ENCODE results near the gene ASB2.

The ASB2 gene

DNA sequence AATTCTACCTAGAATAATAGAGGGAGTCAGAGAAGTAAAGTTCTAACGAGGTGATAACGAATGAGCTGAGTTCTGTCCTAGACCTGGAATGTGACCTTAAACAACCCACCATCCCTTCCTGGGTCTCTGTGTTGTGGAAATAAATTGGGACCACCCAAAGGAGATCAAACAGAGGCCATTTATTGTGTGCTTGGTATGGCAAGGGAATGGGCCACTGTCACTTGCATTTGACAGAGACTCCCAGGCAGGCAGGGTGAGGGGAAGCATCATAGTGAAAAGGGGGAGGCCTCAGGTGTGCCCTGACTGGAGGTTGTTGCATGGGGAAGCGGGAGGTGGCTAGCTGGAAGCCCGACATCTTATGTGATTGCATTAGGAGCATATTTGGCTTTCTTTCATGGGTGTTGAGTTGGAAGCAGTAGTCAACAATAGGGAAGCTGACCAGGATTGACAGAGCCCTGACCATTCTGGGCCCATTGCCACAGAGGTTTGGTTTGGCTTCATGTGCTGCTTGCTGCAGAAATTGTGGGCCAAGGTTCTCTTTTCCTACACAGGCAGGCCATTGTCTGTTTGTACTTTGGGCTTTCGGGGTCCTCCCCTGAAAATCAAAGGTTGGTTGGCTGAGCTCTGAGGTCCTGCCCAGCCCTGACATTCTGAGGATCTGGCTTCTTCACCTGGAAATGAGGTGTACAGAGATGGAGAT, 66.8 kb downstream of the ASB2 start:
- no peak overlapping the region for H3K4me3 Mint-ChIP-seq
- no peaks in the 10 kb centered on the region for H3K9me3 Mint-ChIP-seq
- no peaks in the 10 kb centered on the region for H3K4me1 Mint-ChIP-seq
- ATAC-seq, result no peak
- H3K27ac Mint-ChIP-seq, result no peak overlapping the region
- no peaks in the 10 kb centered on the region for H3K36me3 Mint-ChIP-seq
- DNase-seq (ENCODE audit: low spot score in 2 of 2), result no peak

GRCh38 chr14:93906341-93907329, 69.7 kb downstream of the ASB2 start:
- DNase-seq (ENCODE audit: low spot score in 2 of 2), result peak; percentile 49 to 81
- Mint-ChIP-seq H3K4me3 (no peak overlapping the region), H3K4me1 (no peaks in the 10 kb centered on the region), H3K36me3 (no peaks in the 10 kb centered on the region), H3K27ac (peak overlapping the region; percentile 68), H3K9me3 (no peaks in the 10 kb centered on the region)
- ATAC-seq, result peak; percentile 81

GRCh38 chr14:93905623-93906022, 70.7 kb downstream of the ASB2 start:
- Mint-ChIP-seq H3K4me3 (no peak overlapping the region), H3K9me3 (no peaks in the 10 kb centered on the region), H3K4me1 (no peaks in the 10 kb centered on the region), H3K36me3 (no peaks in the 10 kb centered on the region), H3K27ac (no peak overlapping the region)
- no peak for DNase-seq (ENCODE audit: low spot score in 2 of 2)
- ATAC-seq, result no peak

DNA sequence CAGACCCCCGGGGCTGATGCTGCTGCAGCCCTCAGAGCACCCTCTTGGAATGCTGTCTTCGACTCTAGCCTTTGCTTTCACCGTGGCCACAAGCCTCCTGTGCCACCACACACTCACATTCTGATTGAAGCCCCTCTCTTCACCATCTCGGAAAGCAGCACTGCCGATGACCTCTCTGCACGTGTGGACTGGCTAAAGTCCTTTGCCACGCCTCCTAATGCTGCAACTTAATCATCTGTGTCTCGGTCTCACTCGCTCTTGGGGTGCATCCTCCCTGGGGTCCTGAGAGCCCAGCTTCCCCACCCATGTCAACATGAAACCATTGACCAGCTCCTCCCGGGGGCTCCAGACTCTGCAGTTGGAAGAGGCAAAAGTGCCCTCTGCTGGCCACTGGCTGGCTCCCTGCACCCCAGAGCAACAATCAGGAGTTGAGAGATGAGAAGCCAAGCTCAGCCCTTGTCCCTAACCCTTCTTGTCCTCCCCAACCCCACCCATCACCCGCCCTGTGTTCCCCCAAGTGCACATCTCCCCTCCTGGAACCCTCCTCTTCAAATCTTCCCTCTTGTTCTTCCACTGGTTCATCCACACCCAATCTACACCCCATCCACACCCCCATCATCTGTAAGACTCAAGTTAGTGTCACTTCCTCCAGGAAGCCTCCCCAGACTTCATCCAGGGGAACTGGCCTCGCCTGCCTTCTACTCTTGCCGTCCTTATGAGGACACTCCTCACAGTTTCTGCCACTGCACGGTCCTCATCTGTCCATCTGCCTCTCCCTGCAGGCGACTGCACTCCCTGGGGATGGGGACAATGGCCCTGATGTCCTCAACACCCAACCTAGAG, 72.8 kb downstream of the ASB2 start:
- Mint-ChIP-seq H3K4me1 (no peaks in the 10 kb centered on the region), H3K36me3 (no peaks in the 10 kb centered on the region), H3K4me3 (no peak overlapping the region), H3K9me3 (no peaks in the 10 kb centered on the region), H3K27ac (no peak overlapping the region)
- DNase-seq (ENCODE audit: low spot score in 2 of 2), result no peak
- no peak for ATAC-seq

GRCh38 chr14:93902619-93903307, 73.6 kb downstream of the ASB2 start:
- Mint-ChIP-seq H3K36me3 (no peaks in the 10 kb centered on the region), H3K4me3 (no peak overlapping the region), H3K27ac (no peak overlapping the region), H3K4me1 (no peaks in the 10 kb centered on the region), H3K9me3 (no peaks in the 10 kb centered on the region)
- DNase-seq (ENCODE audit: low spot score in 2 of 2) (no peak), ATAC-seq (no peak)

- no peak overlapping the region for H3K4me3 Mint-ChIP-seq
- no peak for DNase-seq (ENCODE audit: low spot score in 2 of 2)
- no peaks in the 10 kb centered on the region for H3K9me3 Mint-ChIP-seq
- H3K36me3 Mint-ChIP-seq, result no peaks in the 10 kb centered on the region
- ATAC-seq, result no peak
- no peak overlapping the region for H3K27ac Mint-ChIP-seq
- no peaks in the 10 kb centered on the region for H3K4me1 Mint-ChIP-seq
Observed at GRCh38 chr14:93901813-93902212, 74.6 kb downstream of the ASB2 start.

DNA sequence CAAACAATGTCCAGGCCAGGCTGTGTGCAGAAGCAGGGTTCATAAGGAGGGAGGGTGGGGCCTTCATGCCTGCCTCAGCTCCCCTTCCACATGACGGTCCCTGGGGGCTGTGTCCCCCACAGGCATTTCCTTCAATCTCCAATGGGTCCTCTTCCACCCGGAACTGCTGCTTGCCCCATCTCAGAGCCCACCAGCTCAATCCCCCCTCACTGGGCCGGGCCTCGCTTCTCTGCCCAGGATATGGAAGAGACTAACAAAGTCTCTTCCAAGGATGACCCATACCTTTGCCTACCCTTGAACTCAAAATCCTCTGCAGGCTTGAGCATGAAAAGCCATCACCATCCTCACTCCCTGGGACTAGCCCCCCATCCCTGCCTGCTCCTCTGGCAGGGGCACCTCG, 77.6 kb downstream of the ASB2 start:
- H3K27ac Mint-ChIP-seq, result no peak overlapping the region
- H3K4me1 Mint-ChIP-seq, result no peaks in the 10 kb centered on the region
- no peaks in the 10 kb centered on the region for H3K36me3 Mint-ChIP-seq
- H3K9me3 Mint-ChIP-seq, result no peaks in the 10 kb centered on the region
- no peak overlapping the region for H3K4me3 Mint-ChIP-seq
- DNase-seq (ENCODE audit: low spot score in 2 of 2) (no peak), ATAC-seq (peak; percentile 3)

- no peak overlapping the region for H3K4me3 Mint-ChIP-seq
Observed at GRCh38 chr14:93898081-93898611, 78.2 kb downstream of the ASB2 start.

DNA sequence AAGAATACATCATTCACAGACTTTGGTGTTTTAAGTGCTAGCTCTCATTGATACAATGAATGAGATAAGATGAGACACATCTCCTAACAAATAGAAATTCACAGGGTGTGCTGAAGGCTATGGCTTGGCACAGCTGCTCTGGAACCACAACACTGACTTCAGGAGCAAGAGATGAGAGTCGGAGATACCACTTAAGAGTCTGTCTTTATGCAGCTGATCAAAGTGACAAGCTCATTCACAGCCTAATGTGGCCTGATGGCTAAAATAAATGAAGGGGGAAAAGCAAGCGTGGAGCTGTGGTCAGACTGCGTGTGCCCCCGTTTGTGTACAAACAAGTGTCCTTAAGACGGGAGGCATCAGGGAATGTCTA, 78.9 kb downstream of the ASB2 start:
- Mint-ChIP-seq H3K4me1 (no peaks in the 10 kb centered on the region), H3K4me3 (no peak overlapping the region), H3K9me3 (no peaks in the 10 kb centered on the region), H3K27ac (no peak overlapping the region), H3K36me3 (no peaks in the 10 kb centered on the region)
- DNase-seq (ENCODE audit: low spot score in 2 of 2) (no peak), ATAC-seq (no peak)

More at GRCh38 chr14:93898081-93898611, 78.2 kb downstream of the ASB2 start:
- no peaks in the 10 kb centered on the region for H3K4me1 Mint-ChIP-seq
- H3K27ac Mint-ChIP-seq, result no peak overlapping the region
- no peaks in the 10 kb centered on the region for H3K9me3 Mint-ChIP-seq
- DNase-seq (ENCODE audit: low spot score in 2 of 2), result no peak
- no peaks in the 10 kb centered on the region for H3K36me3 Mint-ChIP-seq
- ATAC-seq, result peak; percentile 15

GRCh38 chr14:93895023-93895604, 81.3 kb downstream of the ASB2 start:
- H3K4me3 Mint-ChIP-seq, result no peak overlapping the region
- H3K27ac Mint-ChIP-seq, result no peak overlapping the region
- ATAC-seq (no peak), DNase-seq (ENCODE audit: low spot score in 2 of 2) (no peak)
- H3K9me3 Mint-ChIP-seq, result no peaks in the 10 kb centered on the region
- no peaks in the 10 kb centered on the region for H3K4me1 Mint-ChIP-seq
- H3K36me3 Mint-ChIP-seq, result no peaks in the 10 kb centered on the region

DNA sequence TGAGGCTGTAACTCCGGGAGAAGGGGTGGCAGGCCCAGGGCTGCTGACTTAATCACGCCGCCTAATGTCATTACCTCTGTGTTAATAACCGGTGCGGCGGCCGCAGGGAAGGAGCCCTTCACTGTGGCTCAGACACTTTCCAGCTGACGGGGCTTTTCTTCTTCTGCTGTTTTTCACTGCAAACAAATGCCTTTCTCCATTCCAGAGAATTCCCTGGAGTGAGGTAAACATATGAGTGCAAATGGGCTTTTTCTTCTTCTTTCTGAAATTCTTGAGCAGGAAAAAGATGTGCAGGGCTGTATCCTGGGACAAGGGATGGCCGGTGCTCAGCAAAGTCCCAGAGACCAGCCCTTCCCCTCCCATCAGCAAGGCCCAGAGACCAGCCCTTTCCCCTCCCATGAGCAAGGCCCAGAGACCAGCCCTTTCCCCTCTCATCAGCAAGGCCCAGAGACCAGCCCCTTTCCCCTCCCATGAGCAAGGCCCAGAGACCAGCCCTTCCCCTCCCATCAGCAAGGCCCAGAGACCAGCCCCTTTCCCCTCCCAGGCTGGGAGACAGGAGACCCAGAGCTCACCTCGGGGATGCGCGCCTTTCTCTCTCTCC, 82.6 kb downstream of the ASB2 start:
- Mint-ChIP-seq H3K4me1 (no peaks in the 10 kb centered on the region), H3K27ac (no peak overlapping the region), H3K36me3 (no peaks in the 10 kb centered on the region), H3K4me3 (no peak overlapping the region), H3K9me3 (no peaks in the 10 kb centered on the region)
- ATAC-seq (no peak), DNase-seq (ENCODE audit: low spot score in 2 of 2) (no peak)

DNA sequence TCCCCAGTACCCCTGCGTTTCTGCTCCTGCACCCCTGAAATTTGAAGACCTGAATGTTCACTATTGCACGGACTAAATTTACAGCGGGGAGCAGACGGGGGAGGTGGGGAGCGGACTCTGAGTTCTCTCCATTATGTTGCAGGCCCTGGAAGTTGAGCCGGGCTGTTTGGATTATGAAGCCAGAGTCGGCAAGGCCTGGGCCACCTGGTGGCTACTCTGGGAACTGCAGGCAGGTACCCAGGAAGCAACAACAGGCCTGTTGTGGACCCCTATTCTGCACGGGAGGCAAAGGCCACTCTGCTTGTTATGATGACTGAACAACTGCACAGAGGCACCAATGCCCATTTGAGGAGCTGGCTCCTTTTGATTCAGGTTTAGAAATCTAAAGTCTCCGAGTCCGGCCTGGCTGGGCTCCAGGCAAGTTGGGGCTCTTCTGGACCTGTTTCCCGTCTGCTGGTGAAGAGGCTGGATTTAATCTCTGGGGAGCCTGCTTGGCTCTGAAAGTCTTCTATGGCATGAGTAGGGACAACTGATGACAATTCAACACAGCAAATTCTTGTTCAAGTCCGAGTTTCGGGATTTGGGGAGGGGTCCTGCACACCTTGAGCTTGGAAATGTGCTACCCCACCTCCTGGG, 83.3 kb downstream of the ASB2 start:
- Mint-ChIP-seq H3K9me3 (no peaks in the 10 kb centered on the region), H3K27ac (no peak overlapping the region), H3K36me3 (no peaks in the 10 kb centered on the region), H3K4me3 (no peak overlapping the region), H3K4me1 (no peaks in the 10 kb centered on the region)
- peak; percentile 76 to 90 for DNase-seq (ENCODE audit: low spot score in 2 of 2)
- peak; percentile 52 for ATAC-seq

DNA sequence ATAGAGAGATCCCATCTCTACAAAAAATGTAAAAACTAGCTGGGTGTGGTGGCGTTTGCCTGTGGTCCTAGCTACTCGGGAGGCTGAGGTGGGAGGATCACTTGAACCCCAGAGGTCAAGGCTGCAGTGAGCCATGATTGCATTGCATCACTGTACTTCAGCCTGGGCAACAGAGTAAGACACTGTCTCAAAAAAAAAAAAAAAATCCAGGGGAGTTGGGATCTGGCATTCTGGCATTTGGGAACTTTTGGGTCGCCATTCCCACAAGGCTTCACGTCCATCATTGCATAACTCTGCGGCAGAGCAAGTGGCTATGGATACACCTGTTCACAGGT, 83.9 kb downstream of the ASB2 start:
- Mint-ChIP-seq H3K4me1 (no peaks in the 10 kb centered on the region), H3K9me3 (no peaks in the 10 kb centered on the region), H3K27ac (no peak overlapping the region), H3K36me3 (no peaks in the 10 kb centered on the region), H3K4me3 (no peak overlapping the region)
- DNase-seq (ENCODE audit: low spot score in 2 of 2) (no peak), ATAC-seq (no peak)
